Hepatocyte (in vitro differentiated cells): ENCODE data around the gene AURKB. TPM values are rescaled to one million over a fixed set of nuclear protein-coding genes. Genes with fewer than 3 reads are reported as not detected.

ENCODE experiments used
- DNase-seq: peaks from one replicate; pipeline ENCODE4 v3.0.0-alpha.2; 2016; ENCODE audit warnings: low spot score
- H2AFZ ChIP-seq: fragments of 200-600 bp; sonication (generic); 2 replicates; pipeline ENCODE4 v1.6.0; 2016; ENCODE audit warnings: antibody characterized with exemption, mild to moderate bottlenecking
- H3K27ac ChIP-seq: fragments of 200-600 bp; sonication (generic); 2 replicates; pipeline ENCODE4 v1.5.1; 2016; ENCODE audit warnings: mild to moderate bottlenecking
- H3K27me3 ChIP-seq: fragments of 200-600 bp; sonication (generic); 2 replicates; pipeline ENCODE4 v1.6.1; 2016
- H3K36me3 ChIP-seq: fragments of 200-600 bp; sonication (generic); replicated peaks from 2 replicates; pipeline ENCODE4 v1.5.1; 2016; ENCODE audit warnings: low read depth; ENCODE audit not compliant: insufficient read depth
- H3K4me1 ChIP-seq: fragments of 200-600 bp; sonication (generic); 2 replicates; pipeline ENCODE4 v1.5.1; 2016; ENCODE audit warnings: mild to moderate bottlenecking, moderate library complexity; ENCODE audit not compliant: insufficient read depth
- H3K4me2 ChIP-seq: fragments of 200-600 bp; sonication (generic); 2 replicates; pipeline ENCODE4 v1.6.0; 2016
- H3K4me3 ChIP-seq: fragments of 200-600 bp; sonication (generic); 2 replicates; pipeline ENCODE4 v1.5.1; 2016; ENCODE audit warnings: mild to moderate bottlenecking
- H3K79me2 ChIP-seq: fragments of 200-600 bp; sonication (generic); 2 replicates; pipeline ENCODE4 v1.6.0; 2017; ENCODE audit warnings: mild to moderate bottlenecking
- H3K9me2 ChIP-seq: fragments of 200-600 bp; sonication (generic); replicated peaks from 2 replicates; pipeline ENCODE4 v1.6.0; 2017; ENCODE audit warnings: mild to moderate bottlenecking; ENCODE audit not compliant: insufficient read depth
- H3K9me3 ChIP-seq: fragments of 200-600 bp; sonication (generic); 2 replicates; pipeline ENCODE4 v1.5.1; 2016; ENCODE audit warnings: low read depth, mild to moderate bottlenecking
- H4K20me1 ChIP-seq: fragments of 200-600 bp; sonication (generic); 2 replicates; pipeline ENCODE4 v1.6.0; 2016; ENCODE audit warnings: mild to moderate bottlenecking; ENCODE audit not compliant: insufficient read depth, poor library complexity, severe bottlenecking
- EZH2 ChIP-seq: fragments of 200-600 bp; sonication (generic); IDR thresholded peaks from 2 replicates; pipeline ENCODE4 v1.6.1; 2016; ENCODE audit warnings: antibody characterized with exemption, mild to moderate bottlenecking, borderline replicate concordance
- EZH2phosphoT487 ChIP-seq: fragments of 200-600 bp; sonication (generic); IDR thresholded peaks from one replicate; pipeline ENCODE4 v1.6.1; 2018; ENCODE audit warnings: antibody characterized with exemption, mild to moderate bottlenecking, low read depth, moderate library complexity; ENCODE audit not compliant: unreplicated experiment, severe bottlenecking
- WGBS: methylation state at CpG from one replicate; pipeline ENCODE4 v1.1.6; 2016; ENCODE audit warnings: low lambda C conversion rate; ENCODE audit errors: missing lambda C conversion rate; 5-methylcytosine and 5-hydroxymethylcytosine counted together
- polyA plus RNA-seq: library from polyadenylated mRNA; unstranded; fragments of >200 nt; fragmentation: Nextera tagmentation; extraction: Ambion mirVana; gene quantifications from 2 replicates; pipeline ENCODE4 v1.2.1, GENCODE V29; 2016
- total RNA-seq: library from RNA; depleted of rRNA; stranded (reverse); fragments of >200 nt; gene quantifications from 2 replicates; pipeline ENCODE4 v1.2.3, GENCODE V29; 2014
- TF ChIP-seq, protein P1 (sequence below): fragments of 200-600 bp; sonication (generic); IDR thresholded peaks from 2 replicates; pipeline ENCODE4 v1.5.1; 2016; ENCODE audit warnings: antibody characterized with exemption, mild to moderate bottlenecking; ENCODE audit not compliant: poor library complexity

AURKB gene
- total and polyA plus RNA-seq, 2 experiments from 2014 or later, result 9.9 to 25.3 TPM

DNA sequence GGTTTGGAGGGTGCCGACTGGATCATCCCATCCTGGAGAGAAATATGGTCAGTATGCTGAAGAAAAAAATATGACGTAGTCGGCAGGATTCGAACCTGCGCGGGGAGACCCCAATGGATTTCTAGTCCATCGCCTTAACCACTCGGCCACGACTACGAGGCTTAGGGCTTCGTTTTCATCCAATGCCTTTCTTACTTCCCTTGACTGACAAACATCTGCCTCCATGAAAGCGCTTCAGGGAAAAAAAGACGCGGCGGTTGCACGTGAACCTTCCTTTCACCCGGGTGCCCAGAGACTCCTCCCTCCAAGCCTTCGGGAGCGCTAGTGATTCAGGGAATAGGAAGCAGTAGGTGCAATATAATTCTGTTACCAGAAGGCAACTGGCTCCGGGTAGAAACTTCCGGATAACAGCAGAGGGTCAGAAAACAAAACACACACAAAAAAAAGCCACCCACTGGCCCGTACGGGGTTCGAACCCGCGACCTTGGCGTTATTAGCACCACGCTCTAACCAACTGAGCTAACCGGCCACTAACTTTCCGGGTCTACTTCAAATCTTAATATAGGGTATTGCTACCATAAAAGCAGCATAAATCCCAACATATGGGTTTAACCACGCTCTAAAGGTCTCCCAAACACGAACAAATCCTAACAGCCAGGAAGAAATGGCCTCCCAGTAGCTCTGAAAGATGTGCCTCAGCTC lies 16.3 kb upstream of the AURKB start:
- peak overlapping the region; percentile 70 for H3K4me2 ChIP-seq

DNA sequence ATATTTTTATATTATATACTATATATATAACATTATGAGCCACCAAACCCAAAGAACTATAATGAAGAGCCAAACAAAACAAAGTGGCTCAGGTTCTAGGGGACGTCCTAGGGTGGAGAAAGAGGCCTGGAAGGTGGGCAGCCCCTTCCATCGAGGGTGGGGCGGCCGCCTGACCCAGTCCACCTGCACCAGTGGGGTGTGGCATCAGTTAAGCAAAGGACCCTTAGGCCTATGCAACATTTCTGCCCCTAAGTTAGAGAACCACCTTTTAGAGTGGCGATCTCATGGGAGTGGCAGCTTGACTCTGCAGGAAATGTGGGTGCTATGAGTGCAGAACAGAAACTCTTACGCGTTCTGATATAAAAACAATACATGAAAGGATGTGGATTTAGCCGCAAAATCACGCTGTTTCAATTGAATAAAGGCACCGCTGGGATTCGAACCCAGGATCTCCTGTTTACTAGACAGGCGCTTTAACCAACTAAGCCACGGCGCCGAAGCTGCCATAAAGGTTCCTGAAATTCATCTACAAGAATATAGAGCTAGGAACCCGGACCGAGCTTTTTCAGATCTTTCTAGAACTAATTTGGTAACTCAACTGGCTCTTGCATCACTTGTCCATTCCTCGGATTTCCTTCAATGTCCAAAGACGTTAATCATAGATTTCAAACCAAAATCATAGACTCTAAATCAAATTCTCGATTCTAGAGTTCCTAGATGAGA lies 15.6 kb upstream of the AURKB start:
- DNase-seq, result peak; percentile 76
- TF ChIP-seq, protein P1, sequence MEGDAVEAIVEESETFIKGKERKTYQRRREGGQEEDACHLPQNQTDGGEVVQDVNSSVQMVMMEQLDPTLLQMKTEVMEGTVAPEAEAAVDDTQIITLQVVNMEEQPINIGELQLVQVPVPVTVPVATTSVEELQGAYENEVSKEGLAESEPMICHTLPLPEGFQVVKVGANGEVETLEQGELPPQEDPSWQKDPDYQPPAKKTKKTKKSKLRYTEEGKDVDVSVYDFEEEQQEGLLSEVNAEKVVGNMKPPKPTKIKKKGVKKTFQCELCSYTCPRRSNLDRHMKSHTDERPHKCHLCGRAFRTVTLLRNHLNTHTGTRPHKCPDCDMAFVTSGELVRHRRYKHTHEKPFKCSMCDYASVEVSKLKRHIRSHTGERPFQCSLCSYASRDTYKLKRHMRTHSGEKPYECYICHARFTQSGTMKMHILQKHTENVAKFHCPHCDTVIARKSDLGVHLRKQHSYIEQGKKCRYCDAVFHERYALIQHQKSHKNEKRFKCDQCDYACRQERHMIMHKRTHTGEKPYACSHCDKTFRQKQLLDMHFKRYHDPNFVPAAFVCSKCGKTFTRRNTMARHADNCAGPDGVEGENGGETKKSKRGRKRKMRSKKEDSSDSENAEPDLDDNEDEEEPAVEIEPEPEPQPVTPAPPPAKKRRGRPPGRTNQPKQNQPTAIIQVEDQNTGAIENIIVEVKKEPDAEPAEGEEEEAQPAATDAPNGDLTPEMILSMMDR, result no peak
- no peak for TF ChIP-seq EZH2phosphoT487
- no peak for TF ChIP-seq EZH2
- Histone ChIP-seq H3K79me2 (no peaks in the 10 kb centered on the region), H3K36me3 (no peaks in the 10 kb centered on the region), H3K9me2 (no peaks in the 10 kb centered on the region), H3K4me3 (no peak overlapping the region), H3K9me3 (no peaks in the 10 kb centered on the region), H4K20me1 (no peaks in the 10 kb centered on the region), H3K4me1 (peaks cover 13% of the 10 kb centered on the region), H3K27me3 (no peaks in the 10 kb centered on the region), H2AFZ (no peak overlapping the region), H3K4me2 (peak overlapping the region; percentile 70), H3K27ac (peak overlapping the region; percentile 94)
- 44% methylated on average over 20 of the region's 20 CpGs for WGBS

More for the DNA sequence above, 16.3 kb upstream of the AURKB start:
- Histone ChIP-seq H3K9me3 (no peaks in the 10 kb centered on the region), H3K4me1 (peaks cover 13% of the 10 kb centered on the region), H3K27me3 (no peaks in the 10 kb centered on the region), H3K36me3 (no peaks in the 10 kb centered on the region), H3K79me2 (no peaks in the 10 kb centered on the region), H2AFZ (no peak overlapping the region), H3K4me3 (peak overlapping the region; percentile 8), H4K20me1 (no peaks in the 10 kb centered on the region), H3K9me2 (no peaks in the 10 kb centered on the region), H3K27ac (peak overlapping the region; percentile 94)
- DNase-seq, result peak; percentile 94
- TF ChIP-seq EZH2 (no peak), EZH2phosphoT487 (no peak)
- TF ChIP-seq, protein P1, result no peak
- 6% methylated on average over 32 of the region's 32 CpGs for WGBS

DNA sequence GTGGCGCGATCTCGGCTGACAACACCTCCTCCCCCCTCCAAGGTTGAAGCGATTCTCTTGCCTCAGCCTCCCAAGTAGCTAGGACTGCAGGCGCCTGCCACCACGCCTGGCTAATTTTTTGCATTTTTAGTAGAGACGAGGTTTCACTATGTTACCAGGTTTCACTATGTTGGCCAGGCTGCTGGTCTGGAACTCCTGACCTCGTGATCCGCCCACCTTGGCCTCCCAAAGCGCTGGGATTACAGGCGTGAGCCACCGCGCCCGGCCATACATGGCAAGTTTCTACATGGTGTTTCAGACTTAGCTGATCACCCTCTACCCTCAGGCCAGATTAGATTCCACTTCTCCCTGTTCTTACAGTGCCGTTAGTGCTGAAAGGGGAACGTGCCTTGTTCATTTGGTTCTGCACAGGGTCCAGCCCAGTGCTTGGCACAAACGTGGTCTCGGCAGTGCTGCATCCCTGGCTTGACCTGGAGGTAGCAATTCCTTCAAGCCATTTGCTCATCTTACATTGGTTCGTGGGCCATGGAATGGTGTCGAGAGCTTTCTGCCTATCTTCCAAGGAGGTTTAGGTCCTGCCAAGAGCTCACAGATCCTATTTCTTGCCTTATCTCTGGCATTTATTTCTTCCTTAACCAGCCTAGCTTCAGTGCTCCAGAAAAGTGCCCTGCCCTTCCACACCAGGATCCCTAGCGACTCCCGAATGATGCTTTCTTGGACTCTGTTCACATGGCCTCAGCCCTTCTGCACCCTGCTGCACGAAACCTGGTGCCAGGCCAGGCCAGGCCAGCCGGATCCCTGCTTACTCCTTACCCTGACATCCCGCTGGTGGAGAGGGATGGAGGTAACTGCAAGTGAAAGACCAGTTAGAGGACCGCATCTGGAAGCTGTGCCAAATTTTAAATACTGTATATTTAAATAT lies 14.8 kb upstream of the AURKB start:
- no peaks in the 10 kb centered on the region for H3K9me3 ChIP-seq
- H4K20me1 ChIP-seq, result no peaks in the 10 kb centered on the region
- no peaks in the 10 kb centered on the region for H3K9me2 ChIP-seq
- no peak overlapping the region for H3K27ac ChIP-seq
- H3K27me3 ChIP-seq, result no peaks in the 10 kb centered on the region
- H3K4me1 ChIP-seq, result peaks cover 13% of the 10 kb centered on the region
- H3K36me3 ChIP-seq, result no peaks in the 10 kb centered on the region
- WGBS, result 95% methylated on average over 26 of the region's 26 CpGs
- no peak overlapping the region for H3K4me2 ChIP-seq
- H3K4me3 ChIP-seq, result no peak overlapping the region
- no peaks in the 10 kb centered on the region for H3K79me2 ChIP-seq
- TF ChIP-seq EZH2 (no peak), EZH2phosphoT487 (no peak)
- TF ChIP-seq, protein P1, result no peak
- DNase-seq, result no peak
- no peak overlapping the region for H2AFZ ChIP-seq
